HG03135 (cell line): ENCODE measurements around the gene RABGAP1L.
"Not testable (repeated sequence)": the region's sequence is repeated elsewhere in the genome, so short reads cannot be mapped to it uniquely, and the experiment has no call there.

Experiments
- ATAC-seq: cut with Tn5 transposase; IDR thresholded peaks from one replicate; pipeline ENCODE4 v1.9.1; 2021; ENCODE audit warnings: mild to moderate bottlenecking, moderate library complexity; ENCODE audit not compliant: unreplicated experiment

Gene RABGAP1L

GRCh38 chr1:174649572-174649971, 490.3 kb downstream of the RABGAP1L start:
- ATAC-seq, result not testable (repeated sequence)

- no peak for ATAC-seq
Observed at GRCh38 chr1:174652569-174653280, 493.4 kb downstream of the RABGAP1L start.

- no peak for ATAC-seq
Observed at GRCh38 chr1:174654560-174654959, 495.2 kb downstream of the RABGAP1L start.

GRCh38 chr1:174656409-174657059, 497.2 kb downstream of the RABGAP1L start:
- ATAC-seq, result no peak

GRCh38 chr1:174657411-174657810, 498.1 kb downstream of the RABGAP1L start:
- no peak for ATAC-seq

GRCh38 chr1:174657893-174658292, 498.6 kb downstream of the RABGAP1L start:
- no peak for ATAC-seq

GRCh38 chr1:174659823-174660222, 500.5 kb downstream of the RABGAP1L start:
- ATAC-seq, result no peak

- ATAC-seq, result no peak
Observed at GRCh38 chr1:174660476-174660875, 501.2 kb downstream of the RABGAP1L start.

- no peak for ATAC-seq
Observed at GRCh38 chr1:174663358-174663757, 504.0 kb downstream of the RABGAP1L start.

GRCh38 chr1:174666248-174666647, 506.9 kb downstream of the RABGAP1L start:
- no peak for ATAC-seq

- ATAC-seq, result no peak
Observed at GRCh38 chr1:174671826-174672225, 512.5 kb downstream of the RABGAP1L start.

GRCh38 chr1:174676856-174677255, 517.5 kb downstream of the RABGAP1L start:
- ATAC-seq, result no peak

- ATAC-seq, result no peak
Observed at GRCh38 chr1:174678657-174679056, 519.3 kb downstream of the RABGAP1L start.

GRCh38 chr1:174680101-174680500, 520.8 kb downstream of the RABGAP1L start:
- no peak for ATAC-seq

- no peak for ATAC-seq
Observed at GRCh38 chr1:174682419-174683008, 523.2 kb downstream of the RABGAP1L start.

GRCh38 chr1:174686213-174686612, 526.9 kb downstream of the RABGAP1L start:
- no peak for ATAC-seq

GRCh38 chr1:174689524-174689923, 530.2 kb downstream of the RABGAP1L start:
- ATAC-seq, result no peak

- ATAC-seq, result no peak
Observed at GRCh38 chr1:174690266-174690665, 530.9 kb downstream of the RABGAP1L start.

GRCh38 chr1:174692313-174692712, 533.0 kb downstream of the RABGAP1L start:
- ATAC-seq, result no peak

GRCh38 chr1:174693085-174693484, 533.8 kb downstream of the RABGAP1L start:
- ATAC-seq, result no peak

GRCh38 chr1:174693539-174693938, 534.2 kb downstream of the RABGAP1L start:
- not testable (repeated sequence) for ATAC-seq
